Spinal cord (tissue), 10 donors: ENCODE results near the gene KLHL17. TPM values are rescaled to one million over a fixed set of nuclear protein-coding genes. Genes with fewer than 3 reads are reported as not detected.

Source experiments
- DNase-seq, 6 donors: peaks; one replicate each; pipeline versions ENCODE4 v3.0.0 to v3.0.0-alpha.2; 2013 to 2015; ENCODE audit warnings: low spot score in 6 of 6, low read depth in 4 of 6
- H3K27ac ChIP-seq: one replicate; pipeline ENCODE4 v1.5.1; 2013; ENCODE audit warnings: low read depth, low read length, control low read depth
- H3K27me3 ChIP-seq: one replicate; pipeline ENCODE4 v1.6.1; 2013; ENCODE audit warnings: low read length; ENCODE audit not compliant: control insufficient read depth, insufficient read depth
- H3K36me3 ChIP-seq: one replicate; pipeline ENCODE4 v1.6.1; 2013; ENCODE audit warnings: low read length; ENCODE audit not compliant: control insufficient read depth, insufficient read depth
- H3K4me1 ChIP-seq: one replicate; pipeline ENCODE4 v1.6.1; 2013; ENCODE audit warnings: low read length; ENCODE audit not compliant: control insufficient read depth, insufficient read depth
- H3K4me3 ChIP-seq: one replicate; pipeline ENCODE4 v1.5.1; 2013; ENCODE audit warnings: low read depth, low read length, control low read depth
- H3K9me3 ChIP-seq: one replicate; pipeline ENCODE4 v1.6.1; 2013; ENCODE audit warnings: low read length; ENCODE audit not compliant: control insufficient read depth, insufficient read depth
- WGBS: methylation state at CpG from one replicate; pipeline ENCODE4 v1.1.5; 2013; ENCODE audit warnings: missing lambda C conversion rate; ENCODE audit not compliant: insufficient coverage; 5-methylcytosine and 5-hydroxymethylcytosine counted together
- polyA plus RNA-seq, 2 donors: library from polyadenylated mRNA; unstranded; fragments of 120-200 nt; gene quantifications; one replicate each; pipeline ENCODE4 v1.2.1, GENCODE V29; 2013; ENCODE audit not compliant: insufficient read length in 2 of 2
- total RNA-seq, 2 donors: library from RNA; depleted of rRNA in 1 of 2; stranded (reverse); fragments of 120-200 nt in 1 of 2; fragments of >200 nt in 1 of 2; gene quantifications; one replicate each; pipeline versions ENCODE4 v1.2.3 to v1.2.4, GENCODE V29; 2013 to 2014
- donor health status: healthy.

Gene KLHL17
- total and polyA plus RNA-seq, 4 donors, result 5.4 to 27.4 (median 17.6) TPM

DNA sequence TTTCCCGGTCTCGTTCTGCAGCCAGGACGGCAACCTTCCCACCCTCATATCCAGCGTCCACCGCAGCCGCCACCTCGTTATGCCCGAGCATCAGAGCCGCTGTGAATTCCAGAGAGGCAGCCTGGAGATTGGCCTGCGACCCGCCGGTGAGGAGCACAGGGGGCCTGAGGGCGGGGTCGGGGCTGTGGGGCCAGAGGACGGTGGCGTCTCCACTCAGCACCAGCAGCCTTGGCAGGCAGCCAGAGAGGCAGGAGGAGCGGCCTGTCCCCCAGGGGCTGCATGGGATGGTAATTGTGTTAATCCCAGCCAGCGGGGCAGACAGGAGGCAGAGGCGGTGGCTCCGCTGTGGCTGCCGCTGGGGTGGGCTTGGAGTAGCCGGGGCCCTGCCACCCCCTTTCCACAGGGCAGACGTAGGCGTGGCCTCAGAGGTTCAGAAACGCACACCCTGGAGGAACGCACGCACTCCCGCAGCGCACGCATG, 24.6 kb upstream of the KLHL17 start:
- 7% methylated on average over 30 of the region's 30 CpGs for WGBS
- peak in 2 of 6 donors; percentile 70 to 73 for DNase-seq
- no peak overlapping the region for H3K27ac ChIP-seq
- H3K36me3 ChIP-seq, result peaks cover 44% of the 10 kb centered on the region
- no peaks in the 10 kb centered on the region for H3K9me3 ChIP-seq
- H3K27me3 ChIP-seq, result peaks cover 67% of the 10 kb centered on the region
- peaks cover 56% of the 10 kb centered on the region for H3K4me1 ChIP-seq
- H3K4me3 ChIP-seq, result no peak overlapping the region

DNA sequence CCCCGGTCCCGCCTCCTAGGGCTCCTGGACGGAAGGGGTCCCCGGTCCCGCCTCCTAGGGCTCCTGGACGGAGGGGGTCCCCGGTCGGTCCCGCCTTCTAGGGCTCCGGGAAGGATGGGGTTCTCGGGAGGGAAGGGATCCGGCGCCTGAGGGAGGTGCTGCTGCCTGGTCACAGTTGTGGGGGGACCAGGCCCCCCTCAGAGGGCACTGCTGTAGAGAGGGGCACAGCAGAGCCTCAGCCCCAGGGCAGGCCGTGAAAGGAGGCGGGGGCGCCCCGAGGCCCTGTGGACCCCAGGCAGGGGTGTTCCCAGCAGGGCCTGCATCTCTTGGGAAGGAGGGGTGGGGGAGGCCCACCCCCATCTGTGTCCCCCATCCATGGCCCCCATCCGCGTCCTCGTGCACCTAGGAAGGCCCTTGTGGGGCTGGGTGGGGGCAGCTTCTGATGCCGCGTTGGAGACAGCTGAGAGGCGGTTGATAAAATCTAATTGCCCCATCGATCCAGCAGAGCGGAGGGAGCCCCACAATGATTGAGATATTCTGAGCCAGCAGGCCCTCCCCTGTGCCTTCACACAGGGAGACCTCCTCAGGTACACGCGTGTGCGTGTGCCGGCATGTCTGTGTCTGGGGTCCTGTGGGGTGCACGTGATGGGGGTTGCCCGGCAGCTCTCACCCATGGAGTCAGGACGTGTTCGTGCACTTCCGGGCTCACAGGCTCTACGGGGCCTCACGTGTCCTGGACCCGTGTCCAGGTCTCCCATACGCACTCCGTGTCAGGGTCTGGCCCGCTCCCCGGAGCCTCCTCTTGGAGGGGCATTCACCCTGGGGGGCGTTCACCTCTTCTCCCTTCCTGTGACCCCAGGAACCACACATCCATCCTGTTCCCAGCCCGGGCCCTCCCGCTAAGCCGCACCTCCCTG, 23.8 kb upstream of the KLHL17 start:
- Histone ChIP-seq H3K9me3 (no peaks in the 10 kb centered on the region), H3K27me3 (peaks cover 71% of the 10 kb centered on the region), H3K36me3 (peaks cover 39% of the 10 kb centered on the region), H3K4me1 (peaks cover 64% of the 10 kb centered on the region), H3K27ac (no peak overlapping the region), H3K4me3 (no peak overlapping the region)
- 59% methylated on average over 39 of the region's 45 CpGs for WGBS
- no peak for DNase-seq

DNA sequence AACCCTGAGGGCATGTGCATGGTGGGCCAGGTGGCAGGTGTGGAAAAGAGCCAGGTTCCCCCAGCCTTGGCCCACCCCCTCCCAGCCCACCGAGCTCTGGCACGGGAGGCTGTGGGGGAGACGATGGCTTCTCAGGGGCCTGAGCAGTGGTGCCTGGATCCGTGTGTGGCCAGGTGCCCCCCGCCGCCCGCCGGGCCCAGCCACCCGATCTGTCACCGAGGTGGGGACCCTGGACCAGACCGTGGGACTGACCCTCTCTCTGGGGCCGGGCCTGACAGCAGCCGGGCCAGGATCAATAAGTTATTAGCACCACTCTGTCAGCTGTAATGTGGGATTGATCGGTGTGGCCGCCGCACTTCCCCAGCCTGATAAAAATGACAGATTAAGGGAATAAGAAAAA, 22.9 kb upstream of the KLHL17 start:
- H3K27me3 ChIP-seq, result peaks cover 67% of the 10 kb centered on the region
- no peak overlapping the region for H3K27ac ChIP-seq
- peaks cover 63% of the 10 kb centered on the region for H3K4me1 ChIP-seq
- no peaks in the 10 kb centered on the region for H3K9me3 ChIP-seq
- H3K4me3 ChIP-seq, result no peak overlapping the region
- 75% methylated on average over 16 of the region's 16 CpGs for WGBS
- peaks cover 34% of the 10 kb centered on the region for H3K36me3 ChIP-seq
- DNase-seq, result no peak

DNA sequence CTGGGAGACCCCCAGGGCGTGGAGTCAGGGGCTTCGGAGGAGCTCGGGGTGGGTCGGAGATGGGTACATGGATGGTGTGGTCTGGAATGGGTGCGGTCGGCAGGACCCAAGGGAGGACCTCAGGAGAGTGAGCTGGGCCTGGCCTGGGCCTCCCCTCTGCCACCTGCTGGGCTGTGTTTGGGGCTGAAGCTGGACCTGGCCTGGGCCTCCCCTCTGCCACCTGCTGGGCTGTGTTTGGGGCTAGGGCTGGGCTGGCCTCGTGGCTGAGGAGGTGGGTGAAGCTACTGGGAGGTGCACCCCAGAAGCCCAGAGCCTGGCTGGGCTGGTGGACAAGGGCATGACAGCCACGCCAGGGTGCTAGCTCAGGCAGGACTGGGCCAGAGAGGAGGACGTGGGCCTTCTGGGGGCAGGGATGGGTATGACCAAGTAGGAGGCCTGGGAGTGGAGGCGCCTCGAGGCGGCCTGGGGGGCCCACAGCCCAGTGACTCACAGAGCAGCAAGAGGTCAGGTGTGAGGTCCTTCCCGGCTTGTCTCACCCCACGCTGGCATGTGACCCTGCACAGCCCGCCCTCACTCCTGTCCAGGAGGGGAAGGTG, 22.2 kb upstream of the KLHL17 start:
- peaks cover 66% of the 10 kb centered on the region for H3K4me1 ChIP-seq
- H3K27ac ChIP-seq, result no peak overlapping the region
- H3K27me3 ChIP-seq, result peaks cover 68% of the 10 kb centered on the region
- no peak for DNase-seq
- peaks cover 33% of the 10 kb centered on the region for H3K36me3 ChIP-seq
- 75% methylated on average over 12 of the region's 15 CpGs for WGBS
- H3K9me3 ChIP-seq, result no peaks in the 10 kb centered on the region
- H3K4me3 ChIP-seq, result no peak overlapping the region

GRCh38 chr1:938711-939489, 21.5 kb upstream of the KLHL17 start:
- WGBS, result 47% methylated on average over 30 of the region's 30 CpGs
- Histone ChIP-seq H3K27ac (no peak overlapping the region), H3K36me3 (peaks cover 36% of the 10 kb centered on the region), H3K4me1 (peaks cover 67% of the 10 kb centered on the region), H3K27me3 (peaks cover 65% of the 10 kb centered on the region), H3K9me3 (no peaks in the 10 kb centered on the region), H3K4me3 (no peak overlapping the region)
- no peak for DNase-seq

- peaks cover 43% of the 10 kb centered on the region for H3K36me3 ChIP-seq
- peak overlapping the region; percentile 25 for H3K27ac ChIP-seq
- peaks cover 74% of the 10 kb centered on the region for H3K4me1 ChIP-seq
- H3K27me3 ChIP-seq, result peaks cover 65% of the 10 kb centered on the region
- 12% methylated on average over 16 of the region's 21 CpGs for WGBS
- no peaks in the 10 kb centered on the region for H3K9me3 ChIP-seq
- H3K4me3 ChIP-seq, result peak overlapping the region; percentile 9
- no peak for DNase-seq
Measured at GRCh38 chr1:939511-940106, 20.8 kb upstream of the KLHL17 start.

GRCh38 chr1:940107-941014, 20.0 kb upstream of the KLHL17 start:
- Histone ChIP-seq H3K4me1 (peaks cover 75% of the 10 kb centered on the region), H3K27me3 (peaks cover 58% of the 10 kb centered on the region), H3K9me3 (no peaks in the 10 kb centered on the region), H3K27ac (peak overlapping the region; percentile 29), H3K36me3 (peaks cover 49% of the 10 kb centered on the region), H3K4me3 (peak overlapping the region; percentile 9)
- under 1% methylated on average over 84 of the region's 86 CpGs for WGBS
- peak in 2 of 6 donors; percentile 83 to 85 for DNase-seq

- peaks cover 50% of the 10 kb centered on the region for H3K36me3 ChIP-seq
- H3K9me3 ChIP-seq, result no peaks in the 10 kb centered on the region
- H3K27me3 ChIP-seq, result peaks cover 51% of the 10 kb centered on the region
- DNase-seq, result no peak
- peak overlapping the region; percentile 29 for H3K27ac ChIP-seq
- no peak overlapping the region for H3K4me3 ChIP-seq
- H3K4me1 ChIP-seq, result peaks cover 67% of the 10 kb centered on the region
- 8% methylated on average over 36 of the region's 36 CpGs for WGBS
Measured at GRCh38 chr1:941015-941587, 19.3 kb upstream of the KLHL17 start.
